Measurements from ENCODE around the gene MYO1A. TPM values are rescaled to one million over a fixed set of nuclear protein-coding genes. Genes with fewer than 3 reads are reported as not detected.

Gene MYO1A
- total and polyA plus RNA-seq, 10 of the 15 experiments (the other 5 are each of a cell fraction or from before 2014, with no cell fraction given), result 0.01 to 0.34 (median 0.15) TPM; not detected in 2

DNA sequence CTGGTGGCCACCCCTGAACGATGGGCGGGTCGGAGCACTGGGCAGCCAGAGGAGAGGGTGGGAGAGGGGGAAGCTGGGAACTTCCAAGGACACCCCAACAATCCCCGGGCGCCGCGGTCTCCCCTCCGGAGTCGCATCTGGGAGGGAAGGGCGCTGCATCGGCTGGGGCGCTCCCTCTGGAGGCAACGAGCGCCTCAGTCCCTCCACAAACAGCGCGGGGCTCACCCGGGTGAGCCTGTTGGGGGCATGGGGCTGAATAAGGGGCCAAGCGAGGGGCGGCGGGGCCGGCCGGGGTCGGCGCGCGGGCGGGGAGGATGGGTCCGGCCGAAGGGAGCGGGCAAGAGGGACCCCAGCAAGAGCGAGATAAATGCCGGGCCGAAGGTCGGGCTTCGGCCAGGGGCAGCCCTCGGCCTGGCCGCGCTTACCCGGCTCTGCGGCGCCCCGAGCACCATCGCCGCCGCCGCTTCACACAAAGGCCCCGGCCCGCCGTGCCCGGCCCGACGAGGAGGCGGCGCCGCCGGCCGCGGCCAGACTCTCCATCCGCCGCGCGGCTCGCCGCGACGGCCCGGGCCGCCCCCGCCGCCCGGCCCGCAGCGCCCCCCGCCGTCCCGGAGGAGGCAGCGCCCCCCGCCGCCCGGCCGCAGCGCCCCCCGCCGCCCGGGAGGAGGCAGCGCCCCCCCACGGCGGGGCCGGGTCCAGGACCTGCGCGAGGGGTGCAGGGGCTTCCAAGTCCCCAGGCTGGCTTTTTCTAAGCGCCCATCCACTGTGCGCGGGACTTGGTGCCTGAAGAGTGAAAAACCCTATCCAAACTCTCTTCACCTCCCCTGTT is 43.7 kb downstream of the MYO1A start, which contains the start of gene ZBTB39 (continued):
- TF ChIP-seq ZBTB4 (CRISPR knock-in tag; IDR thresholded peaks at IDR 0.05), result no peak
- TF ChIP-seq ZBTB33 (IDR thresholded peaks at IDR 0.05), result no peak
- no peak for TF ChIP-seq RFX5 (IDR thresholded peaks at IDR 0.05; ENCODE audit: low read depth, low read length)
- peak; percentile 27; the same call in 1 of the 2 replicates for TF ChIP-seq NR2C1 (IDR thresholded peaks at IDR 0.05)
- no peak for TF ChIP-seq SREBF1 (IDR thresholded peaks at IDR 0.05; ENCODE audit: low read length)
- no peak for TF ChIP-seq TARDBP (IDR thresholded peaks at IDR 0.05; ENCODE audit: borderline replicate concordance)
- TF ChIP-seq, protein P1, sequence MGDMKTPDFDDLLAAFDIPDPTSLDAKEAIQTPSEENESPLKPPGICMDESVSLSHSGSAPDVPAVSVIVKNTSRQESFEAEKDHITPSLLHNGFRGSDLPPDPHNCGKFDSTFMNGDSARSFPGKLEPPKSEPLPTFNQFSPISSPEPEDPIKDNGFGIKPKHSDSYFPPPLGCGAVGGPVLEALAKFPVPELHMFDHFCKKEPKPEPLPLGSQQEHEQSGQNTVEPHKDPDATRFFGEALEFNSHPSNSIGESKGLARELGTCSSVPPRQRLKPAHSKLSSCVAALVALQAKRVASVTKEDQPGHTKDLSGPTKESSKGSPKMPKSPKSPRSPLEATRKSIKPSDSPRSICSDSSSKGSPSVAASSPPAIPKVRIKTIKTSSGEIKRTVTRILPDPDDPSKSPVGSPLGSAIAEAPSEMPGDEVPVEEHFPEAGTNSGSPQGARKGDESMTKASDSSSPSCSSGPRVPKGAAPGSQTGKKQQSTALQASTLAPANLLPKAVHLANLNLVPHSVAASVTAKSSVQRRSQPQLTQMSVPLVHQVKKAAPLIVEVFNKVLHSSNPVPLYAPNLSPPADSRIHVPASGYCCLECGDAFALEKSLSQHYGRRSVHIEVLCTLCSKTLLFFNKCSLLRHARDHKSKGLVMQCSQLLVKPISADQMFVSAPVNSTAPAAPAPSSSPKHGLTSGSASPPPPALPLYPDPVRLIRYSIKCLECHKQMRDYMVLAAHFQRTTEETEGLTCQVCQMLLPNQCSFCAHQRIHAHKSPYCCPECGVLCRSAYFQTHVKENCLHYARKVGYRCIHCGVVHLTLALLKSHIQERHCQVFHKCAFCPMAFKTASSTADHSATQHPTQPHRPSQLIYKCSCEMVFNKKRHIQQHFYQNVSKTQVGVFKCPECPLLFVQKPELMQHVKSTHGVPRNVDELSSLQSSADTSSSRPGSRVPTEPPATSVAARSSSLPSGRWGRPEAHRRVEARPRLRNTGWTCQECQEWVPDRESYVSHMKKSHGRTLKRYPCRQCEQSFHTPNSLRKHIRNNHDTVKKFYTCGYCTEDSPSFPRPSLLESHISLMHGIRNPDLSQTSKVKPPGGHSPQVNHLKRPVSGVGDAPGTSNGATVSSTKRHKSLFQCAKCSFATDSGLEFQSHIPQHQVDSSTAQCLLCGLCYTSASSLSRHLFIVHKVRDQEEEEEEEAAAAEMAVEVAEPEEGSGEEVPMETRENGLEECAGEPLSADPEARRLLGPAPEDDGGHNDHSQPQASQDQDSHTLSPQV (IDR thresholded peaks at IDR 0.05), result no peak
- TF ChIP-seq BHLHE40 (IDR thresholded peaks at IDR 0.05; ENCODE audit: borderline replicate concordance in 1 of 2, low read depth in 2 of 2, low read length in 1 of 2), result no peak; a peak in 2 of 4 replicates
- no peak for TF ChIP-seq MTA2 (IDR thresholded peaks at IDR 0.05; ENCODE audit: low read depth)
- TF ChIP-seq MEF2A (IDR thresholded peaks at IDR 0.05; ENCODE audit: insufficient read depth, low read depth, low read length), result no peak
- TF ChIP-seq, protein P2, sequence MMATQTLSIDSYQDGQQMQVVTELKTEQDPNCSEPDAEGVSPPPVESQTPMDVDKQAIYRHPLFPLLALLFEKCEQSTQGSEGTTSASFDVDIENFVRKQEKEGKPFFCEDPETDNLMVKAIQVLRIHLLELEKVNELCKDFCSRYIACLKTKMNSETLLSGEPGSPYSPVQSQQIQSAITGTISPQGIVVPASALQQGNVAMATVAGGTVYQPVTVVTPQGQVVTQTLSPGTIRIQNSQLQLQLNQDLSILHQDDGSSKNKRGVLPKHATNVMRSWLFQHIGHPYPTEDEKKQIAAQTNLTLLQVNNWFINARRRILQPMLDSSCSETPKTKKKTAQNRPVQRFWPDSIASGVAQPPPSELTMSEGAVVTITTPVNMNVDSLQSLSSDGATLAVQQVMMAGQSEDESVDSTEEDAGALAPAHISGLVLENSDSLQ (IDR thresholded peaks at IDR 0.05), result no peak
- TF ChIP-seq, protein P3, sequence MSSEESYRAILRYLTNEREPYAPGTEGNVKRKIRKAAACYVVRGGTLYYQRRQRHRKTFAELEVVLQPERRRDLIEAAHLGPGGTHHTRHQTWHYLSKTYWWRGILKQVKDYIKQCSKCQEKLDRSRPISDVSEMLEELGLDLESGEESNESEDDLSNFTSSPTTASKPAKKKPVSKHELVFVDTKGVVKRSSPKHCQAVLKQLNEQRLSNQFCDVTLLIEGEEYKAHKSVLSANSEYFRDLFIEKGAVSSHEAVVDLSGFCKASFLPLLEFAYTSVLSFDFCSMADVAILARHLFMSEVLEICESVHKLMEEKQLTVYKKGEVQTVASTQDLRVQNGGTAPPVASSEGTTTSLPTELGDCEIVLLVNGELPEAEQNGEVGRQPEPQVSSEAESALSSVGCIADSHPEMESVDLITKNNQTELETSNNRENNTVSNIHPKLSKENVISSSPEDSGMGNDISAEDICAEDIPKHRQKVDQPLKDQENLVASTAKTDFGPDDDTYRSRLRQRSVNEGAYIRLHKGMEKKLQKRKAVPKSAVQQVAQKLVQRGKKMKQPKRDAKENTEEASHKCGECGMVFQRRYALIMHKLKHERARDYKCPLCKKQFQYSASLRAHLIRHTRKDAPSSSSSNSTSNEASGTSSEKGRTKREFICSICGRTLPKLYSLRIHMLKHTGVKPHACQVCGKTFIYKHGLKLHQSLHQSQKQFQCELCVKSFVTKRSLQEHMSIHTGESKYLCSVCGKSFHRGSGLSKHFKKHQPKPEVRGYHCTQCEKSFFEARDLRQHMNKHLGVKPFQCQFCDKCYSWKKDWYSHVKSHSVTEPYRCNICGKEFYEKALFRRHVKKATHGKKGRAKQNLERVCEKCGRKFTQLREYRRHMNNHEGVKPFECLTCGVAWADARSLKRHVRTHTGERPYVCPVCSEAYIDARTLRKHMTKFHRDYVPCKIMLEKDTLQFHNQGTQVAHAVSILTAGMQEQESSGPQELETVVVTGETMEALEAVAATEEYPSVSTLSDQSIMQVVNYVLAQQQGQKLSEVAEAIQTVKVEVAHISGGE (CRISPR knock-in tag; IDR thresholded peaks at IDR 0.05), result no peak
- no peak for TF ChIP-seq SREBF2 (IDR thresholded peaks at IDR 0.05; ENCODE audit: low read length)
- TF ChIP-seq NR2F1 (conservative IDR thresholded peaks at IDR 0.05), result peak; percentile 63

All from GM12878 (cell line).